ENCODE data around the gene AOAH. TPM values are rescaled to one million over a fixed set of nuclear protein-coding genes. Genes with fewer than 3 reads are reported as not detected.

Gene AOAH
- total RNA-seq, 4 donors from 2014 or later, result 0.68 to 12.0 (median 4.8) TPM

- TF ChIP-seq POLR2A (IDR thresholded peaks at IDR 0.05), result no peak
- TF ChIP-seq, protein P1, sequence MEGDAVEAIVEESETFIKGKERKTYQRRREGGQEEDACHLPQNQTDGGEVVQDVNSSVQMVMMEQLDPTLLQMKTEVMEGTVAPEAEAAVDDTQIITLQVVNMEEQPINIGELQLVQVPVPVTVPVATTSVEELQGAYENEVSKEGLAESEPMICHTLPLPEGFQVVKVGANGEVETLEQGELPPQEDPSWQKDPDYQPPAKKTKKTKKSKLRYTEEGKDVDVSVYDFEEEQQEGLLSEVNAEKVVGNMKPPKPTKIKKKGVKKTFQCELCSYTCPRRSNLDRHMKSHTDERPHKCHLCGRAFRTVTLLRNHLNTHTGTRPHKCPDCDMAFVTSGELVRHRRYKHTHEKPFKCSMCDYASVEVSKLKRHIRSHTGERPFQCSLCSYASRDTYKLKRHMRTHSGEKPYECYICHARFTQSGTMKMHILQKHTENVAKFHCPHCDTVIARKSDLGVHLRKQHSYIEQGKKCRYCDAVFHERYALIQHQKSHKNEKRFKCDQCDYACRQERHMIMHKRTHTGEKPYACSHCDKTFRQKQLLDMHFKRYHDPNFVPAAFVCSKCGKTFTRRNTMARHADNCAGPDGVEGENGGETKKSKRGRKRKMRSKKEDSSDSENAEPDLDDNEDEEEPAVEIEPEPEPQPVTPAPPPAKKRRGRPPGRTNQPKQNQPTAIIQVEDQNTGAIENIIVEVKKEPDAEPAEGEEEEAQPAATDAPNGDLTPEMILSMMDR (IDR thresholded peaks at IDR 0.05), result no peak
- intact Hi-C loops (cut with DNase I), result no loop called here
- no peak overlapping the region for H3K4me3 ChIP-seq
- no peaks in the 10 kb centered on the region for H3K27me3 ChIP-seq
- 88 to 92% methylated on average over 3 of the region's 3 CpGs for WGBS, 2 donors
- H3K4me1 ChIP-seq, result no peaks in the 10 kb centered on the region
- no peaks in the 10 kb centered on the region for H3K36me3 ChIP-seq
- H3K9me3 ChIP-seq, result no peaks in the 10 kb centered on the region
- DNase-seq, result no peak
- H3K27ac ChIP-seq, result no peak overlapping the region
Observed at GRCh38 chr7:36684954-36685353, 39.3 kb downstream of the AOAH start.

- 75 to 79% methylated on average over 4 of the region's 4 CpGs for WGBS, 2 donors
- H3K36me3 ChIP-seq, result no peaks in the 10 kb centered on the region
Observed at GRCh38 chr7:36683695-36684357, 40.5 kb downstream of the AOAH start.

DNA sequence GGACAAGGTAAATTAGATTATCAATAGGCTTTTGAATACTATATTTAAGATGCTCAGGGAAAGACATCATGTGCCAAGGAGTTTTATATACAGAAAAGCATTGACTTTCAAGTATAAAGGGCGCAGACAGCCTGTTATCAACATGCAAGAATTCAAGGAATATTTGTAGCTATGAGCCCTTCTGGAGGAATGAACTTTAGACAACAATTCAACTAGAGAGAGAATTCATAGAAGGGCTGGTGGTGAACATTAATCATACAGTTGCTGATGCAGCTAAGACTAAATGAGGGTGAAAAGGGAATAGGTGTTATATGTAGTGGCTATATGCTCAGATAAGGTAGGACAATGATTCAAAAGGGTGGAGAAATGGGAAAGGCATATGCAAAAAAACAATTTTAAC is 41.2 kb downstream of the AOAH start:
- DNase-seq, result no peak
- TF ChIP-seq, protein P1 (IDR thresholded peaks at IDR 0.05), result no peak
- TF ChIP-seq POLR2A (IDR thresholded peaks at IDR 0.05), result no peak
- Histone ChIP-seq H3K27ac (no peak overlapping the region), H3K9me3 (no peaks in the 10 kb centered on the region), H3K27me3 (no peaks in the 10 kb centered on the region), H3K36me3 (no peaks in the 10 kb centered on the region), H3K4me1 (no peaks in the 10 kb centered on the region), H3K4me3 (no peak overlapping the region)
- 86 to 91% methylated on average over 1 of the region's 1 CpG for WGBS, 2 donors
- intact Hi-C loops (cut with DNase I), result no loop called here

More at GRCh38 chr7:36683695-36684357, 40.5 kb downstream of the AOAH start:
- no peaks in the 10 kb centered on the region for H3K27me3 ChIP-seq
- TF ChIP-seq POLR2A (IDR thresholded peaks at IDR 0.05), result no peak
- TF ChIP-seq, protein P1 (IDR thresholded peaks at IDR 0.05), result no peak
- H3K4me3 ChIP-seq, result no peak overlapping the region
- H3K9me3 ChIP-seq, result no peaks in the 10 kb centered on the region
- DNase-seq, result no peak
- intact Hi-C loops (cut with DNase I), result no loop called here
- H3K4me1 ChIP-seq, result no peaks in the 10 kb centered on the region
- no peak overlapping the region for H3K27ac ChIP-seq

- WGBS, 2 donors, result 58 to 75% methylated on average over 2 of the region's 2 CpGs
- Histone ChIP-seq H3K27ac (no peak overlapping the region), H3K9me3 (no peaks in the 10 kb centered on the region), H3K36me3 (no peaks in the 10 kb centered on the region), H3K27me3 (no peaks in the 10 kb centered on the region), H3K4me1 (no peaks in the 10 kb centered on the region), H3K4me3 (no peak overlapping the region)
- intact Hi-C loops (cut with DNase I), result no loop called here
- no peak for DNase-seq
- TF ChIP-seq POLR2A (IDR thresholded peaks at IDR 0.05), result no peak
- TF ChIP-seq, protein P1 (IDR thresholded peaks at IDR 0.05), result no peak
Observed at GRCh38 chr7:36682102-36682501, 42.2 kb downstream of the AOAH start.

DNA sequence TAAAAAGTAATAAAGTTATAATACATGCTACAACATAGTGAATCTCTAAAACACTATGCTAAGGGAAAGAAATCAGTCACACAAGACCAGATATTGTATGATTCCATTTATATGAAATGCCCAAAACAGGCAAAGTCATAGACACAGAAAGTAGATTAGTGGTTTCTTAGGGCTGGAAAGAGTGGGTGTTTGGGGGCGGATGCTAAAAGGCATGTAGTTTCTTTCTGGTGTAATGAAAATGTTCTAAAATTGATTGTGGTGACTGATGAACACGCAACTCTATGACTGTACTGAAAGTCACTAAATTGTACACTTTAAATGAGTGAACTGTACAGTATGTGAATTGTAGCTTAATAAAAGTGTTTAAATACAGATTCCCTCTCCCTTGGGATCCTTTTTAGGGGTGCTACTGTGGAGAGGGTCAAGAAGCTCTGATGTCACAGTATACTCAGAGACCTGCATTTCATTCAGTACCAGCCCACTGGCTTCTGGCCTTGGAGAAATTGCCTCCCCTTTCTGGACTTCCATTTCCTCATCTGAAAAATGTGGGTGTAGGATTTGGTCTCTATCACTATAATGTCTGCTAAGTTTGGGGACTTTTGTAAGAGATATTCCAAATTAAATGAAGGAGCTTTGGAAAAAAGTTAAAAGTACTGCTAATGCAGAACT is 46.4 kb downstream of the AOAH start:
- 58 to 88% methylated on average over 2 of the region's 2 CpGs for WGBS, 2 donors
- Histone ChIP-seq H3K27me3 (peaks cover 0 to 3% (median 0%) of the 10 kb centered on the region in 4 donors), H3K9me3 (no peaks in the 10 kb centered on the region), H3K36me3 (no peaks in the 10 kb centered on the region), H3K27ac (peak overlapping the region in 1 of 4 donors; percentile 4), H3K4me3 (no peak overlapping the region), H3K4me1 (no peaks in the 10 kb centered on the region)
- TF ChIP-seq, protein P1 (IDR thresholded peaks at IDR 0.05), result no peak
- no peak for TF ChIP-seq POLR2A (IDR thresholded peaks at IDR 0.05)
- intact Hi-C loops (cut with DNase I), result loop anchor here (10.0 kb wide), 2 partner anchors 193 to 517 kb away; no protein-coding TSS in a partner anchor
- DNase-seq, result no peak

Data from esophagus squamous epithelium (tissue), 5 donors.